Mucosa of rectum (tissue), 2 donors: ENCODE data around the gene PSMG3.

Experiments
- H3K27ac ChIP-seq, 2 donors: one replicate each; pipeline ENCODE4 v1.7.0; 2013; ENCODE audit warnings: inconsistent platforms in 2 of 2, low read depth in 2 of 2, low read length in 2 of 2
- H3K27me3 ChIP-seq, 2 donors: one replicate each; pipeline ENCODE4 v1.7.0; 2013; ENCODE audit warnings: low read length in 2 of 2; ENCODE audit not compliant: control insufficient read depth in 2 of 2, insufficient read depth in 2 of 2
- H3K36me3 ChIP-seq, 2 donors: one replicate each; pipeline ENCODE4 v1.7.0; 2013; ENCODE audit warnings: low read length in 2 of 2; ENCODE audit not compliant: control insufficient read depth in 2 of 2, insufficient read depth in 2 of 2
- H3K4me1 ChIP-seq, 2 donors: one replicate each; pipeline ENCODE4 v1.7.0; 2013; ENCODE audit warnings: low read length in 2 of 2, mild to moderate bottlenecking in 1 of 2; ENCODE audit not compliant: control insufficient read depth in 2 of 2, insufficient read depth in 2 of 2
- H3K4me3 ChIP-seq, 2 donors: one replicate each; pipeline ENCODE4 v1.7.0; 2013; ENCODE audit warnings: low read length in 2 of 2
- H3K9ac ChIP-seq, 2 donors: one replicate each; pipeline ENCODE4 v1.7.0; 2013; ENCODE audit warnings: low read length in 2 of 2, low read depth in 1 of 2, mild to moderate bottlenecking in 1 of 2
- H3K9me3 ChIP-seq, 2 donors: one replicate each; pipeline ENCODE4 v1.7.0; 2013; ENCODE audit warnings: low read length in 2 of 2; ENCODE audit not compliant: control insufficient read depth in 2 of 2
- donor health status: healthy.
- donor health status: Normal muscosa, but diverticular disease.

The PSMG3 gene

GRCh38 chr7:1545417-1546246 is 24.2 kb downstream of the PSMG3 start:
- Histone ChIP-seq H3K4me1 (no peaks in the 10 kb centered on the region), H3K9ac (no peak overlapping the region)

GRCh38 chr7:1544896-1545416 is 24.9 kb downstream of the PSMG3 start:
- Histone ChIP-seq H3K4me3 (no peak overlapping the region), H3K9ac (no peak overlapping the region), H3K36me3 (peaks cover 22 to 28% of the 10 kb centered on the region in 2 donors), H3K4me1 (no peaks in the 10 kb centered on the region), H3K27ac (no peak overlapping the region), H3K9me3 (no peaks in the 10 kb centered on the region), H3K27me3 (no peaks in the 10 kb centered on the region)

More at GRCh38 chr7:1545417-1546246, 24.2 kb downstream of the PSMG3 start:
- Histone ChIP-seq H3K4me3 (no peak overlapping the region), H3K27ac (no peak overlapping the region), H3K27me3 (no peaks in the 10 kb centered on the region), H3K9me3 (no peaks in the 10 kb centered on the region), H3K36me3 (peaks cover 17 to 24% of the 10 kb centered on the region in 2 donors)

DNA sequence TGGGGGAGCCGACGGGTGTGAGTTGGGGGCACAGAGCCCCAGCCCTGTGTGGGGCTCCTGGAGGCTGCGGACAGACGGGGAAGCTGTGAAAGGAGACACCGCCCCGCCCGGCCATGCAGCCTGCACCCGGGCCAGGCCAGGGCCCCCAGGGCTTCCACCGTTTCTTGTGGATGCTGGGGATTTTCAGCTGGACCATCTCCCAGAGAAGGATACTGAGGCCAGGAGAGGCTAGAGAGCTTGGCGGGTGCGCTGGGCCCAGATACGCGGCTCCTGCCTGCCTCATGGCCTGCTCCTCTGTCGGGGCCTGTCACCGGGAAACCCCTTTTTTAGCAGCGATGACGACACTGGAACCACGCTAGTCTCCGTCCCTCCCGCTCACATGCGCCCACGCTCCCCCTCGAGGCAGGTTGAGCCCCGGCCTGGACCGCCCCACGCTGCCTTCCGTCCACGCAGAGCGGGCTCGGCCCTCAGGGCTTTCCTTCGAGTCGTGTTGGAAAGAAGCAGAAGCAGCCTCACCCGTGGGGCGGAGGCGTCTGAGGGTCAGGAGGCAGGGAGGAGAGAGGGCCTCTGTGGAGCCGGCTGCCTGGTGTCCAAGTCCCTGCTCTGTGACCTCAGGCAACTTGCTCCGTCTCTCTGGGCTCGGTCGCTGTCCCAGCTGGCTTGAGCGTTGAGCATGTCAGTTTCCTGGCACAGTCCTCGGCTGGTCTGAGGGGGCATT is 25.5 kb downstream of the PSMG3 start:
- Histone ChIP-seq H3K27ac (no peak overlapping the region), H3K27me3 (no peaks in the 10 kb centered on the region), H3K36me3 (peaks cover 28 to 34% of the 10 kb centered on the region in 2 donors), H3K4me3 (no peak overlapping the region), H3K9ac (no peak overlapping the region), H3K9me3 (no peaks in the 10 kb centered on the region), H3K4me1 (no peaks in the 10 kb centered on the region)

- H3K27me3 ChIP-seq: no peaks in the 10 kb centered on the region
- no peak overlapping the region for H3K4me3 ChIP-seq
- no peaks in the 10 kb centered on the region for H3K9me3 ChIP-seq
- peaks cover 29 to 31% of the 10 kb centered on the region in 2 donors for H3K36me3 ChIP-seq
- H3K4me1 ChIP-seq: no peaks in the 10 kb centered on the region
- no peak overlapping the region for H3K27ac ChIP-seq
- H3K9ac ChIP-seq: no peak overlapping the region
These were observed 26.0 kb downstream of the PSMG3 start for GRCh38 chr7:1543826-1544177.

- H3K4me3 ChIP-seq: no peak overlapping the region
- no peak overlapping the region for H3K9ac ChIP-seq
- no peaks in the 10 kb centered on the region for H3K9me3 ChIP-seq
- peaks cover 30 to 32% of the 10 kb centered on the region in 2 donors for H3K36me3 ChIP-seq
- no peaks in the 10 kb centered on the region for H3K4me1 ChIP-seq
- no peaks in the 10 kb centered on the region for H3K27me3 ChIP-seq
- H3K27ac ChIP-seq: no peak overlapping the region
These were observed 26.7 kb downstream of the PSMG3 start for GRCh38 chr7:1542841-1543747.

- peaks cover 26 to 31% of the 10 kb centered on the region in 2 donors for H3K36me3 ChIP-seq
- peaks cover 5% of the 10 kb centered on the region in 2 donors for H3K4me1 ChIP-seq
- H3K27ac ChIP-seq: no peak overlapping the region
- H3K9ac ChIP-seq: no peak overlapping the region
- no peak overlapping the region for H3K4me3 ChIP-seq
- H3K27me3 ChIP-seq: no peaks in the 10 kb centered on the region
- no peaks in the 10 kb centered on the region for H3K9me3 ChIP-seq
These were observed 27.5 kb downstream of the PSMG3 start for GRCh38 chr7:1542329-1542728.

DNA sequence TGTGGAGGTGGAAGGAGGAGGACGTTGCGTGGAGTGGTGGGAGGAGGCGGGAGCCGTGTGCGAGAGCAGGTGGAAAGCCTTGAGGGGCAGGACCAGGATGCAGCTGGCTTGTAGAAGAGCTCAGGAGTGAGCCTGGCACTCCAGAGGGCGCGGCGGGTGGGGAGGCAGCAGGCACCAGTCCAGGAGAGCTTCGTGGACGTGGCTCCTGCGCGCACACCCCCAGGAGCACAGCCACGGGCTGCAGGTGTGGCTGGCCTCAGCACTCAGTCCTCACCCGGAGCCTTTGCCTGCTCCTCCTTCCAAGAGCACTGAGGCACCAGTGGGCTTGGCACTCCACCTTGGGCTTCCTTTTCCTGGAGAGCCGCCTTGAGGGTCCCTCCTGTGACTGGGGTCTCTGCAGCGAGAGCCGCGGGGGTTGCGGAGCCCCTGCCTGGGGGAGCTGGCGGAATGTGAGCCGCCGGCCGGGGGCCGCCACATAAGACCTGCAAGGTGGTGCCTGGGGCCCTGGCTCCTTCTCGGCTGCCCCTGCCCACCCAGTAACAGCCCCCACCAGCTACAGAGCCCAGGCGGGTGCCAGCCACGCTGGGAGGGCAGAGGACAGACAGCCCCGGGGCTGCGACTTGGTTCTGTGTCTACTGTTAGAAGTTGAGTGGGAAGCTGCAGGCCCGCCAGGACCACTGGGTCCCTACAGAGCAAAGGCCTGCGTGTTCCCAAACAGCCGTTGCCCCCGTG is 28.2 kb downstream of the PSMG3 start:
- H3K9me3 ChIP-seq: no peaks in the 10 kb centered on the region
- no peak overlapping the region for H3K4me3 ChIP-seq
- no peaks in the 10 kb centered on the region for H3K27me3 ChIP-seq
- H3K36me3 ChIP-seq: peaks cover 24 to 28% of the 10 kb centered on the region in 2 donors
- no peak overlapping the region for H3K9ac ChIP-seq
- H3K27ac ChIP-seq: no peak overlapping the region
- peaks cover 11 to 12% of the 10 kb centered on the region in 2 donors for H3K4me1 ChIP-seq

DNA sequence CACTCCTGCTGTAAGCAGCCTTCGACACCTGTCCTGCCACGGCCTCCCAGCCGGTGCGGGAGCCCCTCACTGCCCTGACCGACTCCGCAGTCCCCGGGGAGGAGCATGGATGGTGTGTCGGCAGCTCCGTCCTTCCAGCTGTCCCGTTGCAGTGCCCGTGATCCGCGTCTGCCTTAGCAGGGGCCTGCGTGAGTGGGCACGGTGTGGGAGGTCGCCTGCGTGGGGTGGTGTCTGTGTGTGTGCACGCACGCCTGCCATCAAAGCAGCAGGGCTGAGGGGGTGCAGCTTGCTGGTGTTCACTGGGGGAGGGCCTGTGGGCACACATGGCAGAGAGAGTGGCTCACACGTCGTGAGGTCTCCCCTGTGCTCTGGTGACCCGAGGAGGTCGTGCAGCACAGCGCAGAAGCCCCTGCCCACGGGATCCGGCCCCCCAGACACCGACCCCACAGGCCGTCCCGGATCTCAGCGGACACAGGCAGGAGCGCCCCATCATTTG is 29.0 kb downstream of the PSMG3 start:
- Histone ChIP-seq H3K9me3 (no peaks in the 10 kb centered on the region), H3K9ac (no peak overlapping the region), H3K4me3 (no peak overlapping the region), H3K4me1 (peaks cover 15 to 16% of the 10 kb centered on the region in 2 donors), H3K27me3 (no peaks in the 10 kb centered on the region), H3K27ac (no peak overlapping the region), H3K36me3 (peaks cover 30 to 32% of the 10 kb centered on the region in 2 donors)
